Measurements from ENCODE around the gene PTOV1.
"Not testable (repeated sequence)": the region's sequence is repeated elsewhere in the genome, so short reads cannot be mapped to it uniquely, and the experiment has no call there.

PTOV1 gene

DNA sequence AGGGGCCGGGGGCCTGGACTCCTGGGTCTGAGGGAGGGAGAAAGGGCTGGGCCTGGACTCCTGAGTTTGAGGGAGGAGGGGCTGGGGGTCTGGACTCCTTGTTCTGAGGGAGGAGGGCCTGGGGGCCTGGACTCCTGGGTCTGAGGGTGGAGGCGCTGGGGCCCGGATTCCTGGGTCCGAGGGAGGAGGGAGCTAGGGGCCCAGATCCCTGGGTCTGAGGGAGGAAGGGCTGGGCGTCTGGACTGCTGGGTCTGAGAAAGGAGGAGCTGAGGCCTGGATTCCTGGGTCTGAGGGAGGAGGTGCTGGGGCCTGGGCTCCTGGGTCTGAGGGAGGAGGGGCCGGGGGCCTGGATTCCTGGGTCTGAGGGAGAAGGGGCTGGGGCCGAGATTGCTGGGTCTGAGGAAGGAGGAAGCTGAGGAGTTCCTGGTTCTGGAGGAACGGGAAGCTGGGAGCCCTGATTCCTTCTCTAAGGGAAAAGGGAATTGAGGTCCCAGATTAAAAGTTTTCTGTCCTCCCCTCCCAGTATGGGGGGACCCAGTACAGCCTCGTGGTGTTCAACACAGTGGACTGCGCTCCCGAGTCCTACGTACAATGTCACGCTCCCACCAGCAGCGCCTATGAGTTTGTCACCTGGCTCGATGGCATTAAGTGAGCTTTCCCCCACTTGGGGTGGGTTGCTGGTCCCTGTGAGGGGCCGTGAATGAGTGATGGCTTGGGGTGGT is 32.1 kb upstream of the PTOV1 start:
- DNase-seq (ENCODE audit: low read depth), result no peak
- peak overlapping the region; percentile 88 for H3K4me3 ChIP-seq (ENCODE audit: control insufficient read depth, low read depth, low read length)
- TF ChIP-seq, protein P1, sequence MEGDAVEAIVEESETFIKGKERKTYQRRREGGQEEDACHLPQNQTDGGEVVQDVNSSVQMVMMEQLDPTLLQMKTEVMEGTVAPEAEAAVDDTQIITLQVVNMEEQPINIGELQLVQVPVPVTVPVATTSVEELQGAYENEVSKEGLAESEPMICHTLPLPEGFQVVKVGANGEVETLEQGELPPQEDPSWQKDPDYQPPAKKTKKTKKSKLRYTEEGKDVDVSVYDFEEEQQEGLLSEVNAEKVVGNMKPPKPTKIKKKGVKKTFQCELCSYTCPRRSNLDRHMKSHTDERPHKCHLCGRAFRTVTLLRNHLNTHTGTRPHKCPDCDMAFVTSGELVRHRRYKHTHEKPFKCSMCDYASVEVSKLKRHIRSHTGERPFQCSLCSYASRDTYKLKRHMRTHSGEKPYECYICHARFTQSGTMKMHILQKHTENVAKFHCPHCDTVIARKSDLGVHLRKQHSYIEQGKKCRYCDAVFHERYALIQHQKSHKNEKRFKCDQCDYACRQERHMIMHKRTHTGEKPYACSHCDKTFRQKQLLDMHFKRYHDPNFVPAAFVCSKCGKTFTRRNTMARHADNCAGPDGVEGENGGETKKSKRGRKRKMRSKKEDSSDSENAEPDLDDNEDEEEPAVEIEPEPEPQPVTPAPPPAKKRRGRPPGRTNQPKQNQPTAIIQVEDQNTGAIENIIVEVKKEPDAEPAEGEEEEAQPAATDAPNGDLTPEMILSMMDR (IDR thresholded peaks at IDR 0.05; ENCODE audit: control insufficient read depth, insufficient read depth, low read depth, low read length, missing control alignments), result no peak

DNA sequence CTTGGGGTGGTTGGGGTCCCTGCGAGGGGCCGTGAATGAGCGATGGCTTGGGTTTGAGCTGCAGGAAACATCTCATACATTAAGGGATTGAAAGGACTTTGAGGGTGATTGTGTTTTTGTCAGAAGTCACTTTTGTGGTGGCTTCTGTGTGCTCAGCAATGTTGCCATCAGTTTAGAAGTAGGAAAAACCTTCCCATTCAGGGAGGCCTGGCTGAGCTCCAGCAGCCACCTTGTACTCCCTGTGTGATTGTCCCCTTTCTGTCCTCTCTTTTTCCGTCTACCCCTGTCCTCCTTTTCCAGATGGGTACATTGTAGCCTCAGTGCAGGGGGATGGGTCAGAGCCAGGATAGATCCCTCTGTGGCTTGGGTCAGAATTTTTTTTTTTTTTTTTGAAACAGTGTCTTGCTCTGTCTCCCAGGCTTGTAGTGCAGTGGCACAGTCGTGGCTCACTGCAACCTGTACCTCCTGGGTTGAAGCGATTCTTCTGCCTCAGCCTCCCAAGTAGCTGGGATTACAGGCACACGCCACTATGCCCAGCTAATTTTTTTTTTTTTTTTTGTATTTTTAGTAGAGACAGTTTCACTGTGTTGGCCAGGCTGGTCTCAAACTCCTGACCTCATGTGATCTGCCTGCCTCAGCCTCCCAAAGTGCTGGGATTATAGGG is 31.4 kb upstream of the PTOV1 start:
- H3K4me3 ChIP-seq (ENCODE audit: control insufficient read depth, low read depth, low read length), result peak overlapping the region; percentile 88
- not testable (repeated sequence) for DNase-seq (ENCODE audit: low read depth)

DNA sequence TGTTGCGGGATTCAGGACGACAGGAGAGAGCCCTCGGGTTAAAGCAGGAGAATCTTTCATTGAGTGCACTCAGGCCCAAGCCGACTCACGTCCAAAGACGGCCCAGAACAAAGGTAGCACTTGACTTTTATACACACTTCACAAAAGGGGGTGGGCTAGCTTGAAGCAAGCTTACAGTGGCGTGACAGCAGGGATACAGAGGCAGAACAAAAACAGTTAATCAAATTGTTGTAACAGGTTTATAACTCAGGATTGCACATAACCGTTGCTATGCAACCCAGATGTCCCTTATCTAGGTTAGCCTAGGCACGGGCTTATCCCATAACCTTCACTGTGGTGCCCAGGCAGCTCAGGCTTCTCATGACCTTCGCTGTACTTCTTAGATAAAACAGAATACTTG is 30.8 kb upstream of the PTOV1 start:
- H3K4me3 ChIP-seq (ENCODE audit: control insufficient read depth, low read depth, low read length), result no peak overlapping the region
- TF ChIP-seq, protein P1 (IDR thresholded peaks at IDR 0.05; ENCODE audit: control insufficient read depth, insufficient read depth, low read depth, low read length, missing control alignments), result no peak
- DNase-seq (ENCODE audit: low read depth), result no peak

DNA sequence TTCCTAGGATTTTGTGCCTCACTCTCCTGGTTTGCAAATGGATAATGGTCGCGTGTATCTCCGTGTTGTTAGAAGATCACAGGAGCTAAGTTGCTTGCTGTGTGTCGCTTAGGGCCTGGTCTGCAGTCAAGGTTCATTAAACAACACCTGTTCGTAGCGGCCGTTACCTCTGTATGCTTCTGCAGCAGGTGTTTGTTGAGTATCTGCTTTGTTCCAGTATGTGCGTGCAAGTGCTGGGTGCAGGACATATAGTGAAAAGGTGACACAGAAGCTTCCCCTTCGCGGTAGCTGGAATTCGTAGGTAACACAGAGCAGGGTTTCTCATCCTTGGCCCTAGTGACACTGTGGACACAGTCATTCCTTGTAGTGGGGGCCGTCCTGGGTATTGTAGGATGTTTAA is 27.5 kb upstream of the PTOV1 start:
- H3K4me3 ChIP-seq (ENCODE audit: control insufficient read depth, low read depth, low read length), result no peak overlapping the region
- TF ChIP-seq, protein P1 (IDR thresholded peaks at IDR 0.05; ENCODE audit: control insufficient read depth, insufficient read depth, low read depth, low read length, missing control alignments), result no peak
- no peak for DNase-seq (ENCODE audit: low read depth)

- H3K4me3 ChIP-seq (ENCODE audit: control insufficient read depth, low read depth, low read length), result no peak overlapping the region
- no peak for DNase-seq (ENCODE audit: low read depth)
- TF ChIP-seq, protein P1 (IDR thresholded peaks at IDR 0.05; ENCODE audit: control insufficient read depth, insufficient read depth, low read depth, low read length, missing control alignments), result no peak
Measured at GRCh38 chr19:49824662-49825061, 26.3 kb upstream of the PTOV1 start.

- DNase-seq (ENCODE audit: low read depth), result no peak
- TF ChIP-seq, protein P1 (IDR thresholded peaks at IDR 0.05; ENCODE audit: control insufficient read depth, insufficient read depth, low read depth, low read length, missing control alignments), result no peak
- no peak overlapping the region for H3K4me3 ChIP-seq (ENCODE audit: control insufficient read depth, low read depth, low read length)
Measured at GRCh38 chr19:49827034-49827433, 23.9 kb upstream of the PTOV1 start.

DNA sequence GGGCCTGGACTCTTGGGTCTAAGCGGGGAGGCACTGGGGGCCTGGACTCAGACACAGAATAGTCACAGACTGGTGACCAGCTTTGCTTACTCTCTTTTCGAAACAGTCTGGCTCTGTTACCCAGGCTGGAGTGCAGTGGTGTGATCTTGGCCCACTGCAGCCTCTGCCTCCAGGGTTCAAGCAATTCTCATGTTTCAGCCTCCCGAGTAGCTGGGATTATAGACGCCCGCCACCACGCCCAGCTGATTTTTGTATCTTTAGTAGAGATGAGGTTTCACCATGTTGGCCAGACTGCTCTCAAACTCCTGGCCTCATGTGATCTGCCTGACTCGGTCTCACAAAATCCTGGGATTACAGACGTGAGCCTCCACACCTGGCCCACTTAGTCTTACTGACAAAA is 21.8 kb upstream of the PTOV1 start:
- DNase-seq (ENCODE audit: low read depth), result no peak
- H3K4me3 ChIP-seq (ENCODE audit: control insufficient read depth, low read depth, low read length), result no peak overlapping the region
- TF ChIP-seq, protein P1 (IDR thresholded peaks at IDR 0.05; ENCODE audit: control insufficient read depth, insufficient read depth, low read depth, low read length, missing control alignments), result no peak
